Skin of body (tissue), 2 donors: ENCODE measurements around the gene NDRG2. TPM values are rescaled to one million over a fixed set of nuclear protein-coding genes. Genes with fewer than 3 reads are reported as not detected.

Source experiments
- DNase-seq: peaks from one replicate; lab custom pipeline; 2025; lab: John Stamatoyannopoulos, UW
- total RNA-seq: library from RNA; depleted of rRNA; stranded (reverse); fragments of >200 nt; gene quantifications from one replicate; pipeline ENCODE4 v1.2.3, GENCODE V29; 2014

Gene NDRG2
- total RNA-seq, 1 donor from 2014 or later: 113 TPM

DNA sequence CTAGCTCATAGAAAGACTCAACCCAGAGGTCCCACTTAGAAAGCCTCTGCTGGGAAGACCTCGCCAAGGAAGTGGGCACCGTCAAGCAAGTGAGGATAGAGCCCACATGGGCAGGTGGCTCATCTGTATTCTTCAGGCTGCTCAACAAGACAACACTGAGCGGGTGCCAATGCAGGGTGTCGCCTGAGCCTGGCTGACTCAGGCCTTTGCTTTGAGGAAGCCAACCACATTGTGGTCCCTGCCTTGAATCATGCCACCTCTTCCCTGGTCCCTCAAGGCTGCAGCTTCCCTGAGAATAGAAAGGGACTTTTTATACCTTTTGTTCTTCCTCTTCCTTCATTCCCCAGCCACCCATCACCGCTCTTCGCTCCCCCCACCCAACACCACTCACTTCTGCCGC is 11.9 kb upstream of the NDRG2 start:
- DNase-seq: no peak

DNA sequence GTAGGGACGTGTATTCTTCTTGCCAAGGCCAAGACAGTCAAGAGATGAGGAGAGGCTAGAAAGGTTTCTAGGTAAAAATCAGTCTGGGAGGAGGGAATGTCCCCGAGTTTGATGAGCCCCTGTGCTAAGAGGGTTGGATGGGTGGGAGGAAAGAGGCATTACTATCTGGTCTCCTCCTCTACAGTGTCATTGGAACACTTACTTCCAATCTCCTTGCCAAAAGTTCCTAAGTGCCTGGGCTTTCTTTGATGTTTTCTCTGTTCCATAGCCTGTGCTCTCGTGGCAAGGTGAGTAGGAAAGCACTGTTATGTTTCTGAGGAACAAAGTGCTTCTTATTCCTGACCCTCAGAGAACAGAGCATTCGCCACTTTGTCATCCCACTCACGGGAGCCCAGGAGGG is 9.8 kb upstream of the NDRG2 start, which contains the start of gene RNASE13:
TSS of gene RNASE13 (minus strand) at position 101 of the 400 bp plus-strand sequence. CDS start 519 bp downstream, outside the sequence.
- DNase-seq: no peak

DNA sequence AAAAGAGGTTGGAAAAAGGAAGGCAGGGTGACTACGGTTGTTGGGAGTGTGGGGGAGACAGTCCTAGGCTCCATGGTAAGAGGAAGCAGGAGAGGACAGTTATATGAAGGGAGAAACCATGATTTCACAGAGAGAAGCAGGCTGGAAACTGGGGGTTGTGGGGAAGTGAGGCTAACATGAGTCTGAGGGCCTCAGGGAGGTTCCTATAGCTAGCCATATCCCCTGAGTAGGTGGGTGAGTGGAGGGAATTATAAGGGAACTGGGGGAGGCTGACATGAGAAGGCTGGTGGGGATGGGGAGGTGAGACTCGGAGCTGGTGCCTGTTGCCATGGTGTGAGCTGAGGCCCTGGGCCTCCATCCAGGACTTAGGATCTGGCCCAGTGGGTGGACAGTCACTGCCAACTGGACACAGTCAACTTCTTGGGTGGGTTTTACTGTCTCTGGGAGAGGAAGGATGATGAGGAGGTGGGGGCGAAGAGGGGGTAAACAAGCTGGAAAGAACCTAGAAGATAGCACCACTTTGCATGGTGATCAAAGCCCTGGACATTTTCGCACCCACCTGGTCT is 8.4 kb upstream of the NDRG2 start:
- DNase-seq: no peak

- no peak for DNase-seq
Observed at GRCh38 chr14:21032326-21033132, 7.7 kb upstream of the NDRG2 start.

DNA sequence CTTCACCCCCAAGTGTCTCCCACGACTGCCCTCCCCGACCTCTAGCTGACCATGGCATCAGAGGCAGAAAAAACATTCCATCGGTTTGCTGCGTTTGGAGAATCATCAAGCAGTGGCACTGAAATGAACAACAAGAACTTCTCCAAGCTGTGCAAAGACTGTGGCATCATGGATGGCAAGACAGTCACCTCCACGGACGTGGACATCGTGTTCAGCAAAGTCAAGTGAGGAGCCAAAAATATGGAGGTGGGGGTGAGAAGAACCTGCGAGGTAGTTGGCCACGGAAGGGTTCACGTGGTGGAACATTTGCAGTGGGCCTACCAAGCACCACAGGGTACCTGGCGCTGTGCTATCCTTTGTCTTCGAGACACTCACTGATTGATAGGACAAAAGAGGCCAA is 5.7 kb upstream of the NDRG2 start:
- no peak for DNase-seq

GRCh38 chr14:21029917-21030316 is 5.1 kb upstream of the NDRG2 start, which contains the start of gene TPPP2:
Gene TPPP2, plus strand, starts transcription at chr14:21030217. Its CDS starts 365 bp downstream, at chr14:21030582.
- DNase-seq: no peak

DNA sequence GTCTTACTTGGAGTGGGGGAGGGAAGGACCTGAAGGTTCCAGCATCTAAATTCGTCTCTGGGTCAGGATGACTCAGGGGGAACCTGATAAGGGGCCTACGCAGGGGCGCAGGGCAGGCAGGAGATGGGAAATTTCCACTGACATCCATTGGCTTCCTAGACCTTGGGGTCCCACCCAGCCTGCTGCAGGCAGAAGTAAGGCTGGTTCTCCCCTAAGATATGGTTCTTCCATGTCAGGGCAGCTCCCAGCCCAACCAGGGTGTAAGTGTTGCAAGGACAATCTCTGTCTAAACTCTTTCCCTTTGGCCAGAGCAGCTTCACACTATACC is 2.1 kb upstream of the NDRG2 start:
- no peak for DNase-seq

DNA sequence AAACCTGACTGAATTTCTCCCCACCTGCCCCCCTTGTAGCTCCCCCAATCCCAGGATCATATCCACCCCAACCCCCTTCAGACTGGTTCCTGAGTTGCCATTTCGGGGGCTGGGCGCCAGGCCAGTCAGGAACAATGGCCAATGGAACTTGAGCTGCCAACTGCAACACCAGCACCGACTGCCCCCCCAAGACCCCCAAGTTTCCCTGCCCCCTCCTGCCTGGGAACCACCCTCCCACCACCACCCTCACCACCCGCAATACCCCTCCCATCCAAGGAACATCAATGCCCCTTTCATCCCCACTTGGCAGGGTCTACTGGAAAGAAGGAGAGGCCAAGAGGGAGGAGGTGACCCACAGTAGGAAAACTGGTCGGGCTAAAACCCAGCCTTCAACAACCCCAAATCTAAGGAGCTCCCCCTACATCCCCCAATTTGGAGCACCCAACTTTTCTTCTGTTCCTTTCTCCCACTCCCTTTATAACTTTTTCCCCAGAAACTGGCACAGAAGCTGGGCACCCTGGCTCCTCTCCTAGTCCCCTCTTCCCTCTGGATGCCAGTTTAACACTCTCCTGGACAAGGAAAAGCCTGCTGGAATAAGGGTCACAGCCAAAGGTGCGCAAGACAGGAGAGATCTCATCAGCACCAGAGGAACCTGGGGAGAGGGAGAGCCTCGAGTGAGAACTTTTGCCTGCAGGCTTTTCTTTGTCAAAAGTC is 1.6 kb upstream of the NDRG2 start:
- peak; percentile 30 for DNase-seq

DNA sequence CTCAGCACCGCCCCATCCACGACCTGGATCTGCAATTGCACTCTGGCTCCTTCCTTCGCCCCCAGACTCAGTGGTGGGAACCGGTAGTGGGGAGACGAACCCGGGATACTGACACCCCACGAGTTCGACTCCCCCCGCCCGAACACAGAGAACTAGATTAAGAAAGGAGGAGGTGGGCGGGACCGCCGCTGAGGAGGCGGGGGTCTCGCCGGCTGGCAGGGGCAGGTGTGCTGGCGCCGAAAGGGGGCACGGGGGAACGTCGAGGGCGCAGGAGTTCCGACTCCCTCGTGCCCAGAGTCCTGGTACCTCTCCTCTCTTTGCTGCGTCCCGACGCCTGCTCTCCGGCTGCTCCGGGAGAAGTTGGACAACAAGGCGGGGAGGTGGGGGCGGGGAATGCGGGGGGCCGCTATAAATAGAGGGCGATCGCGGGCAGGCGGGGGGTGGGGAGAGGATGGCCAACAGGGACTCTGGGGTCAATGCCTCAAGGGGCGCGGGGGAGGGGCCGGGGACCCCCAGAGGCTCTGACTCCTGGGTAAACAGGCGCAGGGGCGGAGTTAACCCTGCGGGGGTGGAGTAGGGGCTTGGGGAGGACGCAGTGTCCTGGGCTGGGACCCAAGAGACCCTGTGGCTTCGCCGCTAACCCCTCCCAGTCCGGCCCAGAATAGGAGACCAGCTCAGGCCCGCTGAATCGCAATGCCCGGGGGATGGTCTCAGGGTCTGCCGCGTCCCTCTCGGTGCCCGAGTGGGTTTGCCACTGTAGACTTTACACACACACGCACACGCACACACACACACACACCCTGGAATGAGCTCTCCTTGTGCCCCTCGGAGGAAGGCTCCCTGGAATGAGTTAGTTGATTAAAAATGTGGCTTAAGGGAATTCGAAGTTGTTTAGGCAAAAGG is 761 bp upstream of the NDRG2 start:
- DNase-seq: no peak

- no peak for DNase-seq
Observed at GRCh38 chr14:21023817-21024584, 860 bp downstream of the NDRG2 start.

DNA sequence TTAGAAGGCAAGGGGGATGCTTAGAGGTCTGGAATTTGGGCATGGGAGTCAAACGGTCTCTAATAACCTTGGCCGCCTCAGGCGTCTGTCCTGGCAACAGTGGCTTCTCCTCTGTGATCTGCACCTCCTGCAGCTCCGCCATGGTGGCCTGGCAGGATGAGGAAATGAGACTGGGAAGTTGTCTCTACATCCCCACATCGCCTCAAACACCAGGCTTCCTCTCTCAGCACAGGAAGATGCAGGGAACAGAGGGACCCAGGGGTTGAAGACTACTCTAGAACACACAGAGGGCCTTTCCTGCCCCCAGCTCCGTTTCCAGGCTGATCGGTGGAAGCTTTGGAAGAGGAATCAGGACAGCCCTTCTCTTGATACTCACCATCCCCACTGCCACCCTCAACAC is 1.7 kb downstream of the NDRG2 start:
- no peak for DNase-seq

DNA sequence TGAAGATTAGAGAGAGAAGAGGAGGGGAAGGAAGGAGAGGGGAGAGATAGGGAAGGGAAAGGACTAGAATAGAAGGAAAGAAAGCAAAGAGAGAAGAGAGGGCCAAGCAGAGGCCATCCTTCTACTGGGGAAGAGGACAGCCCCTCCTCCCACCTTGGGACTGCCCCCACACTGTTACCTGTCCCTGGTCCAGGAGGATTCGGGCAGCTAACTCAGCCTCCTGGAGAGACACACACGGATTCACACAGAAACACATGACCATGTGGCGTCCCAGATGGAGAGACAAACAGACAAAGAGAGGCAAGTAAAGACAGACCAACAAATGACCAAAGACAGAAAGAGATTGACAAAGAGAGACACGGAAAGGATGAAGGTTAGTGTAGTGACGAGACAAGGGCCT is 2.2 kb downstream of the NDRG2 start:
- DNase-seq: no peak

DNA sequence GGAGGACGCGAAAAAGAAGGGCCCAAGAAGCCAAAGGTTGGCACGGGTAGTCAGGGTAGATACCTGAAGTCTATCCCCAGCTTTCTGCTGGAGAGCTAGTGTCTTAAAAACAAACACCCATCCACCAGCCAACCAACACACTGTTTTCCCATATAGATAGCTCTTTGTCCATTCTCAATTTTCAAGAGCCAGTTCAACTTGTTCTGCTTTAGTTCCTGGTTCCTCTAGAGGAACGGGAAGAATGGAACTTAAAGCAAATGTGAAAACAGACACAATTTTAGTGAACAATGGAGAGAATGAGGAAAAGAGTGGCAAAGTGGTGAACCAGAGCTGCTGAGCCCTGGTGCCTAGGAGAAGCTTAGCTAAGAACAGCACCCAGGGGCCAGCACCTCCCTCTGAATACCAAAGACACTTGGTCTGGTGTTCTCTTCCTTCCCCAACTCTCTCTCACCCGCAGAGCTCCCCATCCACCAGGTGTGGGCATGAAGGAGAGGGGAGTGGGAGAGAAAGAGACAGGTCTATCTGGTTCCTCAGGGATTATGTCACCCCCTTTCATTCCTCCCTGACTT is 3.8 kb downstream of the NDRG2 start:
- no peak for DNase-seq

- DNase-seq: no peak
Observed at GRCh38 chr14:21019366-21019765, 5.5 kb downstream of the NDRG2 start.

DNA sequence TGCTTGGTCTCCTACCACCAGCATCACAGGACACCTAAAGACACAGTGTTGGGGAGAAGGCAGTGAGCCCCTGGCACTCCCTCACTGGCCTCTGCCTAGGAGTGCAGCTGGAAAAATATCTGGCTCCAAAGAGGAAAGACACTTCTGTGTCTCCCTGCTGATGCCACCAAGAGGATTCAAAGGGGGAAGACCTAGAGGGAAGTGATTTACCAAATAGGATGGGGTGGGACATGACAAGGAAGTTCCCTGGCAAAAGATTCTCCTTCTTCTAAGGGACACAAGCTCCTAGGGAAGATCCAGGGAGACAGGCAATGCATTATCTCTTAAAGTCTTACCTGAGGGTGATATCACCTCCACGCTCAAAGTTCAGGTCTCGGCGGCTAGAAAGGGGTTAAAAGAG is 6.1 kb downstream of the NDRG2 start:
- DNase-seq: no peak

DNA sequence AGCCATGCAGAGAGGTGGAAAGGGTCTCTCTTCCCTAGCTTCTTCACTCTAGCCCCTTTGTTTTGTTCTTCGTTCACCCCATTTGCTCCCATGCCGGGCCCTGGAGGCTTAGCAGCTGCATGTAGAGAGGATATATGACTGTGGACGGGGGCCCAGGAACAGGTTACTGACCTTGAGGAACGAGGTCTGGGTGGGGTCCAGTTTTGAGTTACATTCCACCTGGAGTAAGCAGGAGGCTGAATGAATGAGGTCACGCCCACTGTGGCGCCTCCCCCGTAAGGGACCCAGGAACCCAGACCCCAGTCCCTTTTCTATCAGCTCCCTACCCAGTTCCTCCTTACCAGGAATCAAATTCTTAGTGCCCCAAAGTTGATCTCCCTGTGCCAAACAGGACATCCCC is 6.6 kb downstream of the NDRG2 start:
- DNase-seq: no peak

DNA sequence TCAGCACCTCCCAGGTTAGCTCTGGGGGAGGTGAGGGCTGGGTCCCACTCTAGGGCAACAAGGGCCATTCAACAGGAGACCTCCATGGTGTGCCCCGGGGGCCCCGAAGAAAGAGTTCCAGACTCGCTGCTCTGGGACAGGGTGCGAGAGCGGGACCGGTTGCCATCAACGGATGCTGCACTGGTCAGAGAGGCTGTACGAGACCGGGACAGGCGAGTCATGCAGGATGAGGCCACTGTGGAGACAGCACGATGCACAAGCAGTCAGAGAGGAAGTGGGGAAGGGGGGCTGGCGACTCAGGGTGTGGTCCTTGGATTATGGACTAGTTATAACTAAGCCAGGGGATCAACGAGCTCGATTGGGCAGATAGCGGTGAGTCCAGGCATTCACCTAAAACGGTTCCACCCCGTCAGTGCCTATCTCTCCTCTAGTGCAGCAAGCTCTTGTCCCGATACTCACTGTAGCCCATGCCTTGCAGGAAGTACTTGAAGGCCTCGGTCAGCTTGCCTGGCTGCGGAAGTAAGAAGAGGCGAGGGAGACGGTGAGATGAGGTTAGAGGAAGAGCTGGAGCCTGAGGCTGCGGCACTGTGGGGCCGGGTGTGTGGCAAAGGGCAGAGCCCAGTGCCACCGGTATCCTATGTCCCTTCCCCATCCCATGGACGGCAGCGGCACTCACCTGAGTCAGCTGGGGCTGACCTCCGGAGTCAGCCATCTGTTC is 7.2 kb downstream of the NDRG2 start:
- DNase-seq: no peak

DNA sequence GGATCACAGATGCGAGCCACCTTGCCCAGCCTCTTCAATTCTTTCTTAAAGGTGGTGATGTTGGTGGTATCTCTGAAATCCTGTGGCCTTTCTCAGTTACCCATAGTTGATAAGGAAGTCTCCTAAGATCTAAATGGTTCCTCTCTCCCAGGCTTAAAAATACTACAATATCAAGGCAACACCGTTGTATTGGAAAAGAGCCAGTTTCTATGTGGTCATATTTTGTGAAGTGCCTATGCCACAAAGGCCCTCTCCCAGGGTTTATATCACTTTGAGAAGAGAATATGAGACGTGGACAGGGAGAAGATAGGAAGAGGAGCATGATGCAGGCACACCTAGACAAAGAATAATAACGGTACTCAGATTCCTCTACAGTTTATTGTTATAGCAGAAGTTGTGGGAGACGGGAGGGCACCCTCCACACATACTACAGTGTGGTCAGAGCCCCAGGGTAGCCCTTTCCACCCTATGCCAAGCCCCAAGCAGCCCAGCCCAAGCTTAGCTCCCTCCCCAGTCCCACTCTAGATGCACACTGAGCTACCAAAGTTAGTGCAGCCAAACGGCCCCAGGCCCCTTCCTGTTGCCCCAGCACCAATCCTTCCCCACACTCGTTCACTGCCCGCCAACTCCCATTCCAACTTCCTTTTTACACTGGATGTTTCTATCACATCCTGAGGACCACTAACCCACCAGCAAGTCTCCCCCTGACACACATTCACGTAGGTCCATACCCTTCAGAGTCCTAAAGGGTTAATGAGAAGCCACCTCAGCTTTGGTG is 8.3 kb downstream of the NDRG2 start:
- no peak for DNase-seq

DNA sequence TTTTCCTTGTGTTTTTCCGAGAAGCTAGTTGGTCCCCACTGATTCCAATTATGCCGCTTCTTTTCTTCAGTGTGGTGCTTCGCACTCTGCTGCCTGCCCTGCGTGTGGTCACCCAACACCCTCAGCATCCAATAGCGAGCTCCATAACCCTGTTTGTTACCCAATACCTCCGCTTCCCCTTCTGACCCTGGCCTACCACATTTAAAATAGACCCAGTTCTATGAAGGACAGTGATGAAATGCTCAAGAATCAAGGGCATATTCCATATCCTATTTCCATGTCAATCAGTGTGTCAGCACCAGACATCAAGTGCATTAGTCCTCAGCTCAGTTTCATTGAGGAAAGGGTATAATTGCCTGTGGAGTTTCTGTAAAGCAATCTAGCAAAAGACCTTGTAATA is 9.5 kb downstream of the NDRG2 start:
- no peak for DNase-seq
